Gastroesophageal sphincter (tissue), 4 donors: ENCODE data around the gene CDH4. TPM values are rescaled to one million over a fixed set of nuclear protein-coding genes. Genes with fewer than 3 reads are reported as not detected.

Experiments
- ATAC-seq: fragments of 150-250 bp; one replicate; pipeline ENCODE4 v1.9.1; 2016; ENCODE audit warnings: mild to moderate bottlenecking, moderate library complexity
- H3K27ac ChIP-seq, 4 donors: fragments of 200-600 bp; sonication (generic) in 3 of 4; 1 replicate in 3 of 4; 2 replicates in 1 of 4; pipeline ENCODE4 v1.5.1; 2016 to 2019
- H3K27me3 ChIP-seq: fragments of 200-600 bp; sonication (generic); one replicate; pipeline ENCODE4 v1.5.1; 2019
- H3K36me3 ChIP-seq, 2 donors: fragments of 200-600 bp; sonication (generic); one replicate each; pipeline ENCODE4 v1.5.1; 2019; ENCODE audit warnings: control low read depth in 1 of 2
- H3K4me1 ChIP-seq, 3 donors: fragments of 200-600 bp; sonication (generic); 1 replicate in 2 of 3; 2 replicates in 1 of 3; pipeline ENCODE4 v1.5.1; 2016 to 2019; ENCODE audit warnings: control low read depth in 2 of 3
- H3K4me3 ChIP-seq, 2 donors: fragments of 200-600 bp; sonication (generic); one replicate each; pipeline ENCODE4 v1.5.1; 2019; ENCODE audit warnings: mild to moderate bottlenecking in 1 of 2, moderate library complexity in 1 of 2
- H3K9me3 ChIP-seq, 3 donors: fragments of 200-600 bp; sonication (generic); one replicate each; pipeline ENCODE4 v1.5.1; 2017 to 2019; ENCODE audit warnings: control low read depth in 2 of 3
- EP300 ChIP-seq: sonication (generic); formaldehyde crosslinking; IDR thresholded peaks from one replicate; pipeline ENCODE4 v1.6.1; 2017; ENCODE audit warnings: antibody characterized with exemption, mild to moderate bottlenecking
- POLR2A ChIP-seq, 2 donors: fragments of 450-650 bp; IDR thresholded peaks; one replicate each; pipeline ENCODE4 v1.6.1; 2017; ENCODE audit warnings: antibody characterized with exemption in 2 of 2, mild to moderate bottlenecking in 2 of 2, moderate library complexity in 1 of 2
- POLR2AphosphoS5 ChIP-seq: sonication (generic); formaldehyde crosslinking; IDR thresholded peaks from one replicate; pipeline ENCODE4 v1.6.1; 2017; ENCODE audit warnings: antibody characterized with exemption
- WGBS, 2 donors: methylation state at CpG; one replicate each; pipeline ENCODE4 v1.1.5; 2018; ENCODE audit warnings: low coverage in 1 of 2; 5-methylcytosine and 5-hydroxymethylcytosine counted together
- total RNA-seq, 4 donors: library from RNA; depleted of rRNA; stranded (reverse); fragments of >200 nt; gene quantifications; one replicate each; pipeline ENCODE4 v1.1.0, GENCODE V29; 2016
- TF ChIP-seq, protein P1 (sequence below), 4 experiments: fragments of 200-600 bp in 2 of 4; fragments of 450-650 bp in 2 of 4; sonication (generic) in 1 of 4; IDR thresholded peaks; one replicate each; pipeline ENCODE4 v1.5.1; 2017 to 2019; ENCODE audit warnings: antibody characterized with exemption in 4 of 4, mild to moderate bottlenecking in 2 of 4, moderate library complexity in 2 of 4

Gene CDH4
- total RNA-seq, 4 donors from 2014 or later = under 0.01 to 1.5 (median 0.42) TPM; not detected in 1

DNA sequence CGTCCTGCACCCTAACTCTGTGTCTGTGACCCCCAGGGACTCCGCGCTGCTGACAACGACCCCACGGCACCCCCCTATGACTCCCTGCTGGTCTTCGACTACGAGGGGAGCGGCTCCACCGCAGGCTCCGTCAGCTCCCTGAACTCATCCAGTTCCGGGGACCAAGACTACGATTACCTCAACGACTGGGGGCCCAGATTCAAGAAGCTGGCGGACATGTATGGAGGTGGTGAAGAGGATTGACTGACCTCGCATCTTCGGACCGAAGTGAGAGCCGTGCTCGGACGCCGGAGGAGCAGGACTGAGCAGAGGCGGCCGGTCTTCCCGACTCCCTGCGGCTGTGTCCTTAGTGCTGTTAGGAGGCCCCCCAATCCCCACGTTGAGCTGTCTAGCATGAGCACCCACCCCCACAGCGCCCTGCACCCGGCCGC, 684.7 kb downstream of the CDH4 start:
- Histone ChIP-seq H3K9me3 (no peaks in the 10 kb centered on the region), H3K27ac (no peak overlapping the region), H3K4me3 (no peak overlapping the region), H3K4me1 (no peaks in the 10 kb centered on the region), H3K27me3 (peaks cover 44% of the 10 kb centered on the region), H3K36me3 (no peaks in the 10 kb centered on the region)
- TF ChIP-seq POLR2A (IDR thresholded peaks at IDR 0.05) (no peak), EP300 (no peak), POLR2AphosphoS5 (no peak)
- TF ChIP-seq, protein P1, sequence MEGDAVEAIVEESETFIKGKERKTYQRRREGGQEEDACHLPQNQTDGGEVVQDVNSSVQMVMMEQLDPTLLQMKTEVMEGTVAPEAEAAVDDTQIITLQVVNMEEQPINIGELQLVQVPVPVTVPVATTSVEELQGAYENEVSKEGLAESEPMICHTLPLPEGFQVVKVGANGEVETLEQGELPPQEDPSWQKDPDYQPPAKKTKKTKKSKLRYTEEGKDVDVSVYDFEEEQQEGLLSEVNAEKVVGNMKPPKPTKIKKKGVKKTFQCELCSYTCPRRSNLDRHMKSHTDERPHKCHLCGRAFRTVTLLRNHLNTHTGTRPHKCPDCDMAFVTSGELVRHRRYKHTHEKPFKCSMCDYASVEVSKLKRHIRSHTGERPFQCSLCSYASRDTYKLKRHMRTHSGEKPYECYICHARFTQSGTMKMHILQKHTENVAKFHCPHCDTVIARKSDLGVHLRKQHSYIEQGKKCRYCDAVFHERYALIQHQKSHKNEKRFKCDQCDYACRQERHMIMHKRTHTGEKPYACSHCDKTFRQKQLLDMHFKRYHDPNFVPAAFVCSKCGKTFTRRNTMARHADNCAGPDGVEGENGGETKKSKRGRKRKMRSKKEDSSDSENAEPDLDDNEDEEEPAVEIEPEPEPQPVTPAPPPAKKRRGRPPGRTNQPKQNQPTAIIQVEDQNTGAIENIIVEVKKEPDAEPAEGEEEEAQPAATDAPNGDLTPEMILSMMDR (IDR thresholded peaks at IDR 0.05) = no peak
- no peak for ATAC-seq
- WGBS, 2 donors = 63% methylated on average over 1 of the region's 29 CpGs; no CpG with 5 or more reads in 1 of the 2 donors

DNA sequence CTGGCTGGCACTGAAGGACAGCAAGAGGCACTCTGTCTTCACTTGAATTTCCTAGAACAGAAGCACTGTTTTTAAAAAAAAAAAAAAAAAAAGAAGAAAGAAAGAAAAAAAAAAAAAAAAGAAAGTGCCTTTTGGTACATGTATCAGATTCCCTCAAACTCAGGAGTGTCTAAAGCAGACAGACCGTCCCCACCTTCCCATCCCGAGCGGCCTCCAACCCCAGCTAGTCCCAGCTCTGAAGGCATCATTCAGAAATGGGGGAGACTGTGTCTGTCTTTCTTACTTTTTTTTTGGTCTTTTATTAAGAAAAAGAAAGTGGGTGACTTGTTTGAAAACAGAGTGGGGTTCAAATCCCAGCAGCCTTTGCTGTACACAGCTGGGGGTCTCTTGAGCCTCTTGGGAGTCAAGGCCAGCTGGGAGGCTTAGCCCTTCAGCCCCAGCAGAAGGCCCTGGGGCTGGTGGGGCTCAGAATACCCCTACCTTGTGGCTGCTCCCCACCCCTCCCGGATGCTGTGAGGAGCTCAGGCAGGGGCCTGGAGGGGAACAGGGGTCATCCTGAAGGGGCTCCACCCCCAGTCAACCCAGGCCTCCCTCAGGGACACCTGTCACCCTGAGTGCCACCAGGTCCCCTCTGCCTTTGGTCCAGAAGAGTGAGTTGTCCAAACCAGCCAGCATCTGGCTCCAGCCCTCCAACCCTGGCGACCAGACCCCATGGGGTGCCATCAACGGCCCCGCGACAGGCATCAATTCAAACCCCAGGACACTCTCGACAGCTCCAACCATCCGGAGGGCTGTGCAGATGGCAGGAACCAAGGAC, 685.3 kb downstream of the CDH4 start:
- Histone ChIP-seq H3K9me3 (no peaks in the 10 kb centered on the region), H3K27ac (no peak overlapping the region), H3K4me1 (no peaks in the 10 kb centered on the region), H3K4me3 (no peak overlapping the region), H3K27me3 (peaks cover 44% of the 10 kb centered on the region), H3K36me3 (no peaks in the 10 kb centered on the region)
- TF ChIP-seq, protein P1 (IDR thresholded peaks at IDR 0.05) = no peak
- TF ChIP-seq POLR2A (IDR thresholded peaks at IDR 0.05) (no peak), POLR2AphosphoS5 (no peak), EP300 (no peak)
- WGBS, 2 donors = 77% methylated on average over 3 of the region's 10 CpGs; no CpG with 5 or more reads in 1 of the 2 donors
- ATAC-seq = no peak

DNA sequence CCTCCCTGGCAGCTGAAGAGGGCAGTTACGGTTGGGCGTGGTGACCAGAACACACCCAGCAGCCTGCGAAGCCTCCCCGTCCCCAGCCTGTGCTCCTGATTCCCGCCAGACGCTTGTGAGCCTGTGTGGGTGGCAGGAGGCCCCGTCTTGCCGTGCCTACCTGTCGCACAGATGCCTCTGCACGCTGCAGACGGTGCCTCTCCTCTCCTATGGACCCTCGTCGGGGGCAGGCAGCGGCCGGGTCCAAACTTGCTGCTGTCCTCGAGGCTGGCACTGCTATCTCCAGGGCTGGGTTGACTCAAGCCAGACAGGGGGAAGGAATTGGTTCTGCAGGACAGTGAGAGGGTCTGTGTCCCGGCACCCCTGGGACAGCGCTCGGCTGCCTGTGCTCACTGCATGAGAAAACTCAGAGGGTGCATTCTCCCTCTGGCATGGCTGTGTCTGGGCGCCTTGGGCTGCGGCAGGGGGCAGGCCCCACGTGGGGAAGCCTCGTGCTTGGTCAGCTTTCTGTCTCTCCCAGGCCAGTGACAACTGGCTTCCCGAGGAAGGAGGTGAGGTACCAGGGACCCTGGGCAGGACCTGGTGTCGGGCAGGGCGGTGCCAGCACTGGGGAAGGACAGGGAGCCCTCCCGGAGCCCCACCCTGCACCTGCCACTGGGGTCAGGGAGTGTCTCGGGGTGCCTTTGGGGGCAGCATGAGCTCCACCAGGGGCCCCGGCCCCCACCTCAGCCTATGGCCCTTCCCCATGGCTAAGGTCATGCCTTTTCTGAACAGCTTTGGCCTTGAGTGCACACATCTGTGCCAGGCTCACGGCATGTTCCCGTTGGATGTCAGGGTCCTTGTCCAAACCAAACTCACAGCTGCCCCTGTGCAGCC, 686.1 kb downstream of the CDH4 start:
- Histone ChIP-seq H3K27me3 (peaks cover 44% of the 10 kb centered on the region), H3K4me3 (no peak overlapping the region), H3K9me3 (no peaks in the 10 kb centered on the region), H3K4me1 (no peaks in the 10 kb centered on the region), H3K36me3 (no peaks in the 10 kb centered on the region), H3K27ac (no peak overlapping the region)
- no peak for ATAC-seq
- TF ChIP-seq POLR2AphosphoS5 (no peak), POLR2A (IDR thresholded peaks at IDR 0.05) (no peak), EP300 (no peak)
- TF ChIP-seq, protein P1 (IDR thresholded peaks at IDR 0.05) = no peak
- 52% methylated on average over 13 of the region's 31 CpGs; no CpG with 5 or more reads in 1 of the 2 donors for WGBS, 2 donors

DNA sequence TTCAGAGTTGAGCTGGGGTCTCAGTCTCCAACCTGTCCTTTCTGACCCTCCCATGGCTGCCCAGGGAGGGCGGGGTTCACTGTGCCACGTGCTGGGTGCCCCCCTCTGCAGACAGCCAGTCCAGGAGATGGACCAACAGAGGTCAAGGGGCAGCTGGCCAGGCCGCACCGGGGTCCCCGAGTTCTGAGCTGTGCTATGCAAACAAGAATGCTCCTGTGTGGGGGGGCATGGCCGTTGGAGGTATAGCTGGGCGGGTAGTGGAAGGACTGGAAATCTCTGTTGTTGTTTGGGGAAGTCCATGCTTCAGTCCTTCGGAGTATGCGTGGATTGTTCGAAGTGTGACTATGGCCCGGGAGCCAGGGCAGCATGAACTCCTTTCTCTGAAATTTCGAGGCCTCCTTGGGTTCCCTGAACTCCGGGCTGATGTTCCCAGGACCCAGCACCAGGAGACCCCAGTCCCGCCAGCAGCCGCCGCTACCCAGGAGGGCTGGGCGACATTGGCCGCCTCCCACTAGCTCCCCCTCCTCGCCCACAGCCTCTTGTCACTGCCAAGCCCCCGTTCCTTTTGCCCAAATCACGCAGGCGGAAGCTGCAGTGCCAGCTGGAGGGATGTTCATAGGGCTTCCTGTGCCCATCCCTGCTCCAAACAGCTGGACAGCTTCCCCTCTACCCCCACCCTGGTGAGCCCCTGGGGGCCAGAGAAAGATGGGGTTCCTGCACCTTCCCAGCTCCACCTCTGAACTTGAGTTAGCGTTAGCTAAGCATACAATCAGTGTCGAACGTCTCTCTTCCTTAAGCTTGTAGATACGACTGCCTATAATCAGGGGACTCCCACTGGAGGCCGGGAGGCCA, 687.0 kb downstream of the CDH4 start:
- TF ChIP-seq, protein P1 (IDR thresholded peaks at IDR 0.05) = no peak
- ATAC-seq = no peak
- 56 to 82% methylated on average over 5 to 10 of the region's 27 CpGs for WGBS, 2 donors
- Histone ChIP-seq H3K27ac (no peak overlapping the region), H3K9me3 (no peaks in the 10 kb centered on the region), H3K4me3 (no peak overlapping the region), H3K27me3 (peaks cover 38% of the 10 kb centered on the region), H3K4me1 (no peaks in the 10 kb centered on the region), H3K36me3 (no peaks in the 10 kb centered on the region)
